ENCODE data around the gene MIF4GD. TPM values are rescaled to one million over a fixed set of nuclear protein-coding genes. Genes with fewer than 3 reads are reported as not detected.
"Not testable (repeated sequence)": the region's sequence is repeated elsewhere in the genome, so short reads cannot be mapped to it uniquely, and the experiment has no call there.

MIF4GD gene
- total and polyA plus RNA-seq, 7 donors, result 19.2 to 45.8 (median 37.1) TPM

DNA sequence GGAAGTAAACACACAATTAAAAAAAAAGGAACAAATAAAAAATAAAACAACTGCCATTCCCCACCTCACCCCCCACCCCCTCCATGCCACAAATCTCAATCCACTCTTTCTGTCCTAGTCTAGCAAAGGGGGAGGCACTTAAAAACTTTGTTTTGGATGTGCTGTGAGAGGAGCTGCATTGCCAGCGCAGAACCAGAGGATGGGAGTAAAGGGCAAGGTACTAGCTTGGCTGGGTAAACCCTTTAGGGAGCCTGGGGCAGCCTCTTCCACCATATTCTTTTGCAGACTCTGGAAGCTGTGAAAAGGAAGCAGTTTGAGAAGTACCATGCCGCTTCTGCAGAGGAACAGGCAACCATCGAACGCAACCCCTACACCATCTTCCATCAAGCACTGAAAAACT is 8.0 kb downstream of the MIF4GD start:
- H3K4me1 ChIP-seq, result peaks cover 38% of the 10 kb centered on the region
- DNase-seq (peak in 1 of 2 donors; percentile 7), ATAC-seq (no peak)
- TF ChIP-seq, protein P1, sequence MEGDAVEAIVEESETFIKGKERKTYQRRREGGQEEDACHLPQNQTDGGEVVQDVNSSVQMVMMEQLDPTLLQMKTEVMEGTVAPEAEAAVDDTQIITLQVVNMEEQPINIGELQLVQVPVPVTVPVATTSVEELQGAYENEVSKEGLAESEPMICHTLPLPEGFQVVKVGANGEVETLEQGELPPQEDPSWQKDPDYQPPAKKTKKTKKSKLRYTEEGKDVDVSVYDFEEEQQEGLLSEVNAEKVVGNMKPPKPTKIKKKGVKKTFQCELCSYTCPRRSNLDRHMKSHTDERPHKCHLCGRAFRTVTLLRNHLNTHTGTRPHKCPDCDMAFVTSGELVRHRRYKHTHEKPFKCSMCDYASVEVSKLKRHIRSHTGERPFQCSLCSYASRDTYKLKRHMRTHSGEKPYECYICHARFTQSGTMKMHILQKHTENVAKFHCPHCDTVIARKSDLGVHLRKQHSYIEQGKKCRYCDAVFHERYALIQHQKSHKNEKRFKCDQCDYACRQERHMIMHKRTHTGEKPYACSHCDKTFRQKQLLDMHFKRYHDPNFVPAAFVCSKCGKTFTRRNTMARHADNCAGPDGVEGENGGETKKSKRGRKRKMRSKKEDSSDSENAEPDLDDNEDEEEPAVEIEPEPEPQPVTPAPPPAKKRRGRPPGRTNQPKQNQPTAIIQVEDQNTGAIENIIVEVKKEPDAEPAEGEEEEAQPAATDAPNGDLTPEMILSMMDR (IDR thresholded peaks at IDR 0.05), result no peak
- H3K4me3 ChIP-seq, result peak overlapping the region; percentile 98
- H3K27ac ChIP-seq, result no peak overlapping the region
- intact Hi-C loops (cut with DNase I), result no loop called here
- no peaks in the 10 kb centered on the region for H3K27me3 ChIP-seq (ENCODE audit: insufficient read depth in 3 of 3, low read length in 2 of 3)
- peaks cover 3 to 53% of the 10 kb centered on the region in 2 donors for H3K36me3 ChIP-seq (ENCODE audit: insufficient read depth in 1 of 2, low read depth in 1 of 2)
- no peaks in the 10 kb centered on the region for H3K9me3 ChIP-seq
- 93 to 99% (median 95%) methylated on average over 4 of the region's 4 CpGs for WGBS, 3 donors

DNA sequence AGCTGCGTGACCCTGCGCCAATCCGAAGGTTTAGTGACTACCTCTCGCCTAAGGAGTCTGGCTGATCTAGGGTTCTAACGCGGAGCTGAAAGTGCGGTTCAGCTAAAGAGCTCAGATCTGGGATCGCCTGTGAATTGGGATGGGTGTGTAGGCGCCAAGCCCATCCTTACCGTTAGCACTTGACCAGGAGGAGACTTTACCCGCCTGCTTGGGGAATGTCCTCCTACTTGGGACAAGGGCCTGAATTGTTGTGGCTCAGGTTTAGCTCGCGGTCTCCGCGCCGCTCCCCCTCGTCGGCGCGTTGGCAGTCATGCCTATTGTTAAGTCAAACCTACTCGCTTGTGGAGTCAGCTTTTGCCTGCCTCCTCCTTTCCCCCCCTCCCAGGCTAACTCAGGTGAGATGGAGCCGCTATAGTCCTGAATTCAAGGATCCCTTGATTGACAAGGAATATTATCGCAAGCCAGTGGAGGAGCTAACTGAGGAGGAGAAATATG is 8.9 kb downstream of the MIF4GD start:
- 1% methylated on average over 23 of the region's 23 CpGs for WGBS, 3 donors
- peak; percentile 27 to 39 (median 34) for ATAC-seq
- peak overlapping the region; percentile 98 for H3K4me3 ChIP-seq
- TF ChIP-seq, protein P1 (IDR thresholded peaks at IDR 0.05), result no peak
- no peaks in the 10 kb centered on the region for H3K27me3 ChIP-seq (ENCODE audit: insufficient read depth in 3 of 3, low read length in 2 of 3)
- intact Hi-C loops (cut with DNase I), result no loop called here
- no peaks in the 10 kb centered on the region for H3K9me3 ChIP-seq
- H3K27ac ChIP-seq, result peak overlapping the region; percentile 96
- DNase-seq, result peak in 1 of 2 donors; percentile 47
- peaks cover 36% of the 10 kb centered on the region for H3K4me1 ChIP-seq
- peaks cover 3 to 46% of the 10 kb centered on the region in 2 donors for H3K36me3 ChIP-seq (ENCODE audit: insufficient read depth in 1 of 2, low read depth in 1 of 2)

DNA sequence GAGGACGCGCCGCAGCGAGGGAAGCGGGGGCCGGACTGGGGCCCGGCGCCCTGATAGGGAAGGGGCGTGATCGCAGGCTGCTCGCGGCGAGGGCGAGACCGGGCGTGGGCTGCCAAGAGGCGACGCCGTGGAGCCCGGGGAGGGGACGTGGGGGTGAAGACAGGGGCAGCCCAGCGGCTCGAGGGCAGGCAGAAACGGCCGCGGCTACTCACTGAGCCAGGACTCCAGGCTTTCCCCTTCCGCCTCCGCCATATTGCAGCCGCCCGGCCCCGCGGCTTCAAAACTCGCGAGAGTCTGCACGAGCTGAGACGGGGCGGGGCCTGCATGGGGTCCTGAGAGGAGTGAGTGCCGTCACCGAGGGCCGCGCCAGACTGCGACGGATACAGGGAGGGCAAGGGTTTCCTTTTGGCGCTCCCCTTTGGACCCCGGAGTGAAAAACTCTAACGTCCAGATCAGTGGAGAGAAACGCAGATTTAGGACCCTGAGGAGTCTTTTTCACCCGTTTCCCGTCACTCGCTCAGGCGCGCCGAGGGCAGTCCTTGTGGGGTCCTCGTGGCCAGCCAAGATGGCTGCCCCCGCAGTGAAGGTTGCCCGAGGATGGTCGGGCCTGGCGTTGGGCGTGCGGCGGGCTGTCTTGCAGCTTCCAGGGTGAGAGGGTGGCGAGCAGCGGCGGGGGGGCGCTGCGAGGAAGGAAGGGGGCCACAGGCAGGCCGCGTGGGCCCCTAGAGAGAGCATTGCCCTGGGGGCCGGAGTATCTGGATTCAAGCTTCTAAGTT is 9.5 kb downstream of the MIF4GD start, which contains the start of the genes GGA3 and MRPS7:
Gene GGA3, minus strand, starts transcription at position 271 of the 776 bp plus-strand sequence. Its CDS starts 19 bp downstream, at position 252.
Gene MRPS7, plus strand, starts transcription at position 544 of the 776 bp plus-strand sequence. Its CDS starts 22 bp downstream, at position 566.
- H3K9me3 ChIP-seq, result no peaks in the 10 kb centered on the region
- H3K4me1 ChIP-seq, result peaks cover 30% of the 10 kb centered on the region
- peaks cover 3 to 40% of the 10 kb centered on the region in 2 donors for H3K36me3 ChIP-seq (ENCODE audit: insufficient read depth in 1 of 2, low read depth in 1 of 2)
- no peaks in the 10 kb centered on the region for H3K27me3 ChIP-seq (ENCODE audit: insufficient read depth in 3 of 3, low read length in 2 of 3)
- DNase-seq, result peak; percentile 97 to 98
- 0% methylated on average over 62 to 69 of the region's 69 CpGs for WGBS, 3 donors
- peak within 1 kb of the TSS; percentile 98 for H3K4me3 ChIP-seq
- intact Hi-C loops (cut with DNase I), result no loop called here
- TF ChIP-seq, protein P1 (IDR thresholded peaks at IDR 0.05), result no peak
- peak; percentile 97 to 99 (median 98) for ATAC-seq
- peak within 1 kb of the TSS; percentile 96 for H3K27ac ChIP-seq

DNA sequence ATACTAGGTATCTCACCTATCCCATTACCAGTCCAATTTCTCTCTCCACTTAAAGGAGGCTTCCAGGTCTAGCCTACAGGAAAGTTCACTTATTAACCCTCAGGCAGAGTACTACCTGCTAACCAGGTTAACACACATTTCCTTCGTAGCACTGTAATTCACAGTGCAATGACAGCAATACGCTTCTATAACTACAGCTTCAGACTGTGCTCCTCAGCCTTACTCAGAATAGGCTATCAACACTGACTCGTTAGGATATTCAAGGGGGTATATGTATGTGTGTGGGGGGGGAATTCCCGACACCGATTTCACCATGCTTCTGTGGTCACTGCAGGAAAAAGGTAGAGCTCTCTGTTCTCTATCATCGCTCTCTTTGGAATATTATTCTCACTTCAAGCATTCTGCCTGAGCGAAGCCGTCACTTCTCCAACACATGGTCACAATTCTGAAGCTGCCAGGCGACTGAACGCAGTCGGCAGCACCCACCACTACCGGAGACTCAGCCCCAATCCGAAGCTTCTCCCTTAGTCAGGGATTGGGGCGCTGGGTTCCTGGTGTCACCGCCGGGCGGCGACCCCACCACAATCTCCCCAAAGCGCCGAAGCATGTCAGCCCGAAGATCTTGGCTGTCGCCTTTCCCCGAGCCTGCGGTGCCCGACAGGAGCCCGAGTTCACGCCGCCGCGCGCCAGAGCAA is 10.2 kb downstream of the MIF4GD start:
- Histone ChIP-seq H3K4me1 (peaks cover 30% of the 10 kb centered on the region), H3K27me3 (ENCODE audit: insufficient read depth in 3 of 3, low read length in 2 of 3) (no peaks in the 10 kb centered on the region), H3K4me3 (peak overlapping the region; percentile 98), H3K27ac (peak overlapping the region; percentile 96), H3K36me3 (ENCODE audit: insufficient read depth in 1 of 2, low read depth in 1 of 2) (peaks cover 3 to 33% of the 10 kb centered on the region in 2 donors), H3K9me3 (no peaks in the 10 kb centered on the region)
- 2% methylated on average over 31 of the region's 31 CpGs for WGBS, 3 donors
- peak; percentile 9 to 17 (median 13) for ATAC-seq
- TF ChIP-seq, protein P1 (IDR thresholded peaks at IDR 0.05), result no peak
- intact Hi-C loops (cut with DNase I), result no loop called here
- DNase-seq, result no peak

DNA sequence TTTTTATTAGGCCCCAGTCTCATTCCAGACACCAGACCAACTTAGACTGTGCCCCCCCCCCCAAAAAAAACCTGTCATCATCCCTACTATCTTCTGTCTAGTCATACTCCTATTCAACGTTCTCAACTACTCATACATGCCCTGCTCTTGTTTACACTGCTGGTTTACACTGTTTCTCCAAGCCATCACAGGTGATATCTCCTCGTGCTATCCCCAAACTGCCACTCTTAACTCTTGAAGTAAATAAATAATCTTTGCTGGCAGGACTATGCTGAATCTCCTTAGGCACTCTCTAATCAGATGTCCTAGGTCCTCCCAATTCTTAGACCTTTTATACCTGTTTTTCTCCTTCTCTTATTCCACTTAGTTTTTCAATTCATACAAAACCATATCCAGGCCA is 13.8 kb downstream of the MIF4GD start:
- 58 to 74% (median 69%) methylated on average over 2 of the region's 2 CpGs for WGBS, 3 donors
- intact Hi-C loops (cut with DNase I); H3K9me3 ChIP-seq; ATAC-seq; H3K27ac ChIP-seq; H3K27me3 ChIP-seq (ENCODE audit: insufficient read depth in 3 of 3, low read length in 2 of 3); H3K4me3 ChIP-seq; DNase-seq; H3K36me3 ChIP-seq (ENCODE audit: insufficient read depth in 1 of 2, low read depth in 1 of 2): not testable (repeated sequence)
- peaks cover 20% of the 10 kb centered on the region for H3K4me1 ChIP-seq

DNA sequence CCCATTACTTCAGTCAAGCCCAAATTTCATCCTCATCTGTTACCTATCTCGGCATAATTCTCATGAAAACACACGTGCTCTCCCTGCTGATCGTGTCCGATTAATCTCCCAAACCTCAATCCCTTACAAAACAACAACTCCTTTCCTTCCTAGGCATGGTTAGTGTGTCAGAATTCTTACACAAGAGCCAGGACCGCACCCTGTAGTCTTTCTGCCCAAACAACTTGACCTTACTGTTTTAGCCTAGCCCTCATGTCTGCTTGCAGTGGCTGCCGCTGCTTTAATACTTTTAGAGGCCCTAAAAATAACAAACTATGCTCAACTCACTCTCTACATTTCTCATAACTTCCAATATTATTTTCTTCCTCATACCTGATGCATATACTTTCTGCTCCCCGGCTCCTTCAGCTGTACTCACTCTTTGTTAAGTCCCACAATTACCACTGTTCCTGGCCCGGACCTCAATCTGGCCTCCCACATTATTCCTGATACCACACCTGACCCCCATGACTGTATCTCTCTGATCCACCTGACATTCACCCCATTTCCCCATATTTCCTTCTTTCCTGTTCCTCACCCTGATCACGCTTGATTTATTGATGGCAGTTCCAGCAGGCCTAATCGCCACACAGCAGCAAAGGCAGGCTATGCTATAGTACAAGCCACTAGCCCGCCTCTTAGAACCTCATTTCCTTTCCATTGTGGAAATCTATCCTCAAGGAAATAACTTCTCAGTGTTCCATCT is 14.9 kb downstream of the MIF4GD start:
- peaks cover 20% of the 10 kb centered on the region for H3K4me1 ChIP-seq
- H3K36me3 ChIP-seq (ENCODE audit: insufficient read depth in 1 of 2, low read depth in 1 of 2); H3K27ac ChIP-seq; H3K9me3 ChIP-seq; ATAC-seq; H3K4me3 ChIP-seq; intact Hi-C loops (cut with DNase I); DNase-seq; H3K27me3 ChIP-seq (ENCODE audit: insufficient read depth in 3 of 3, low read length in 2 of 3): not testable (repeated sequence)
- WGBS, 3 donors, result 75 to 81% (median 76%) methylated on average over 9 to 11 of the region's 11 CpGs

All from psoas muscle (tissue), 8 donors.